Common myeloid progenitor, CD34-positive (primary cell): ENCODE data around the gene HTD2.
"Not testable (repeated sequence)": the region's sequence is repeated elsewhere in the genome, so short reads cannot be mapped to it uniquely, and the experiment has no call there.

Experiments
- CTCF ChIA-PET: fragments of 350-600 bp; sonication (Branson Sonifier 250); formaldehyde crosslinking; loops from one replicate; lab custom pipeline; 2021; ENCODE audit warnings: antibody characterized with exemption; lab: Charles Lee
- POLR2A ChIA-PET: fragments of 350-600 bp; sonication (Branson Sonifier 250); formaldehyde crosslinking; loops from one replicate; lab custom pipeline; 2021; ENCODE audit warnings: antibody characterized with exemption; lab: Charles Lee
- DNase-seq, 3 donors: peaks; one replicate each; pipeline versions ENCODE4 v3.0.0 to v3.0.0-alpha.2; 2013
- H3K27ac ChIP-seq, 2 experiments: 1 replicate in 1 of 2; 2 replicates in 1 of 2; pipeline ENCODE4 v1.7.0; 2013; ENCODE audit warnings: inconsistent platforms in 2 of 2, low read length in 2 of 2, mild to moderate bottlenecking in 2 of 2, low read depth in 1 of 2, moderate library complexity in 1 of 2; ENCODE audit not compliant: severe bottlenecking in 2 of 2, insufficient read depth in 1 of 2, poor library complexity in 1 of 2
- H3K27me3 ChIP-seq, 5 experiments: replicated peaks in 2 of 5; 1 replicate in 3 of 5; 2 replicates in 2 of 5; pipeline versions ENCODE4 v1.6.1 to v1.7.0; 2013; ENCODE audit warnings: low read length in 4 of 5, mild to moderate bottlenecking in 2 of 5, moderate library complexity in 2 of 5, inconsistent platforms in 1 of 5; ENCODE audit not compliant: insufficient read depth in 5 of 5, control insufficient read depth in 4 of 5
- H3K36me3 ChIP-seq, 4 experiments: 1 replicate in 2 of 4; 2 replicates in 2 of 4; pipeline versions ENCODE4 v1.6.1 to v1.7.0; 2013; ENCODE audit warnings: low read length in 3 of 4, control low read depth in 1 of 4, mild to moderate bottlenecking in 1 of 4; ENCODE audit not compliant: control insufficient read depth in 4 of 4, insufficient read depth in 4 of 4
- H3K4me1 ChIP-seq, 4 experiments: 1 replicate in 3 of 4; 2 replicates in 1 of 4; pipeline versions ENCODE4 v1.6.1 to v1.7.1; 2013; ENCODE audit warnings: low read length in 3 of 4, mild to moderate bottlenecking in 3 of 4, control low read depth in 1 of 4, inconsistent platforms in 1 of 4, moderate library complexity in 1 of 4; ENCODE audit not compliant: control insufficient read depth in 4 of 4, insufficient read depth in 4 of 4; ENCODE audit errors: control extremely low read depth in 1 of 4
- H3K4me3 ChIP-seq, 7 experiments: 1 replicate in 4 of 7; 2 replicates in 3 of 7; pipeline versions ENCODE4 v1.5.1 to v1.7.0; 2013; ENCODE audit warnings: mild to moderate bottlenecking in 7 of 7, low read length in 6 of 7, moderate library complexity in 6 of 7, inconsistent platforms in 2 of 7, low read depth in 2 of 7, control low read depth in 1 of 7; ENCODE audit not compliant: insufficient read depth in 4 of 7, control insufficient read depth in 1 of 7; ENCODE audit errors: extremely low read depth in 1 of 7
- H3K9me3 ChIP-seq, 5 experiments: 1 replicate in 4 of 5; 2 replicates in 1 of 5; pipeline versions ENCODE4 v1.6.1 to v1.7.1; 2013; ENCODE audit warnings: low read length in 4 of 5, mild to moderate bottlenecking in 2 of 5, inconsistent platforms in 1 of 5, low read depth in 1 of 5, moderate library complexity in 1 of 5; ENCODE audit not compliant: control insufficient read depth in 4 of 5, insufficient read depth in 2 of 5; ENCODE audit errors: control extremely low read depth in 1 of 5
- WGBS: methylation state at CpG from one replicate; pipeline ENCODE4 v1.1.5; 2013; ENCODE audit not compliant: insufficient coverage; 5-methylcytosine and 5-hydroxymethylcytosine counted together

Gene HTD2

GRCh38 chr3:58267543-58267942, 38.8 kb upstream of the HTD2 start:
- DNase-seq, POLR2A ChIA-PET, CTCF ChIA-PET, H3K27ac ChIP-seq, H3K4me3 ChIP-seq, H3K36me3 ChIP-seq, H3K27me3 ChIP-seq, H3K9me3 ChIP-seq, H3K4me1 ChIP-seq: not testable (repeated sequence)
- WGBS = 100% methylated on average over 1 of the region's 1 CpG

DNA sequence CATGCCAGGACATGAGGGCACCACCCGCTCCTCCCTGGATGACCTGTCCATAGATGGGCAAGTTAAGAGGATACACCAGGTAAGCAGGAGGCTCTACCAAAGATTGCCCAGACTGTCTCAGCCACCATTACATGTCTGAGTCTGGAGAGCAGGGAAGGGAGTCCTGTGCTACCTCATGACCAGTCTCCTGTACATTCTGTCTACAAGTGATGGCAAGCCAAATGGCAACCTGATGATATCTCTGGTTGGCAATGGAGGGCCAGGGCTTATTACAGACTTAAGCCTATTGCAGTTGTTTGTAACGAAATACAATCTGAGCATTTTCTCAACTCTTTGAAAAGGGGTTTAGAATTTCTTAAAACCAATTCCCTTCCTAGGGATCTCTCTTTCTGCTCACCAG, 37.0 kb upstream of the HTD2 start:
- Histone ChIP-seq H3K4me3 (no peak overlapping the region), H3K9me3 (peaks cover 0 to 1% (median 0%) of the 10 kb centered on the region in 5 experiments), H3K4me1 (peaks cover 0 to 3% (median 1%) of the 10 kb centered on the region in 4 experiments), H3K27ac (no peak overlapping the region), H3K36me3 (peaks cover 3 to 4% (median 3%) of the 10 kb centered on the region in 4 experiments), H3K27me3 (no peaks in the 10 kb centered on the region)
- ChIA-PET CTCF (no interaction called here), POLR2A (no interaction called here)
- DNase-seq = no peak
- 75% methylated on average over 2 of the region's 2 CpGs for WGBS

DNA sequence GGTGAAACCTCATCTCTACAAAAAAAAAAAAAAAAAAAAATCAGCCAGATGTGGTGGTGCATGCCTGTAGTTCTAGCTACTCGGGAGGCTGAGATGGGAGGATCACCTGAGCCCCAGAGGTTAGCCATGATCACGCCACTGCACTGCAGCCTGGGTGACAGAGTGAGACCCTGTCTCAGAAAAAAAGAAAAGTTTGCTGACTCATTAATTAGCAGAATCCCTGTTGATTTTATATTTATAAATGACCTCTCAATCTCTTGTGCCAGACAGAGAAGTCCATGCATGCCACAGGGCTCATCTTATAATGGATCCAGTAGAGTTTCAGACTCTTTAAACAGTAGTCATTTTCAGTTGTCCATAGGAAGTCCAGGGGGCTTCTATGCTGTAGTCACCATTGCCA, 35.8 kb upstream of the HTD2 start:
- POLR2A ChIA-PET = interaction anchor here (0.7 kb wide), 1 partner anchor 230 kb away, joined by 6 read pairs; no protein-coding TSS in a partner anchor
- WGBS = 86% methylated on average over 1 of the region's 2 CpGs

GRCh38 chr3:58271901-58272501, 34.3 kb upstream of the HTD2 start:
- peaks cover 1 to 6% (median 3%) of the 10 kb centered on the region in 4 experiments for H3K36me3 ChIP-seq
- no peak overlapping the region for H3K27ac ChIP-seq
- H3K4me1 ChIP-seq = peaks cover 0 to 3% (median 1%) of the 10 kb centered on the region in 4 experiments
- WGBS = 80% methylated on average over 2 of the region's 7 CpGs
- peak; percentile 11 to 78 (median 68) for DNase-seq
- CTCF ChIA-PET = interaction anchor here (0.5 to 1.4 kb wide), 4 partner anchors 12 to 379 kb away, joined by 3 to 5 read pairs (median 3); no protein-coding TSS in a partner anchor
- no peak overlapping the region for H3K4me3 ChIP-seq
- POLR2A ChIA-PET = no interaction called here
- no peaks in the 10 kb centered on the region for H3K27me3 ChIP-seq
- H3K9me3 ChIP-seq = peaks cover 0 to 1% (median 0%) of the 10 kb centered on the region in 5 experiments

More for the DNA sequence above, 35.8 kb upstream of the HTD2 start:
- no peak for DNase-seq
- Histone ChIP-seq H3K27me3 (no peaks in the 10 kb centered on the region), H3K27ac (no peak overlapping the region), H3K36me3 (peaks cover 3 to 6% (median 3%) of the 10 kb centered on the region in 4 experiments), H3K4me3 (no peak overlapping the region), H3K4me1 (peaks cover 0 to 3% (median 1%) of the 10 kb centered on the region in 4 experiments), H3K9me3 (peaks cover 0 to 1% (median 0%) of the 10 kb centered on the region in 5 experiments)
- CTCF ChIA-PET = interaction anchor here (0.6 to 1.8 kb wide), 5 partner anchors 15 to 52 kb away, joined by 3 to 6 read pairs (median 3); no protein-coding TSS in a partner anchor

DNA sequence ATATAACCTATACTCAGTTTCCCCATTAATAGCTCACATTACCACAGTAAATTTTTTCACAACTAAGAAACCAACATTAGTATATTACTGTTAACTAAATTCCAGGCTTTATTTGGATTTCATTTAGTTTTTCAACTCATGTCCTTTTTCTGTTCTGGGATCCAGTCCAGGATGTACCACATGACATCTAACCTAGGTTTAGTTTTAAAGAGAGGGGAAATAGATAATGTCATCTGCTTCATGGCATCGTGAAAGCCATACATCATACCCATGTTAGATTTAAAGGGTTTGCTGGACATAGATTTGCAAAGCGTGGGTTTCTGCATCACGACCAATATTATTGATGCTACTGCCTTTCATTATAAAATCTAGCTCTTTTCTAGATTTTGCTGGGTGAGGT, 33.4 kb upstream of the HTD2 start:
- DNase-seq = no peak
- WGBS = no CpG with 5 or more reads among the region's 3 CpGs
- Histone ChIP-seq H3K4me3 (no peak overlapping the region), H3K36me3 (peaks cover 0 to 6% (median 3%) of the 10 kb centered on the region in 4 experiments), H3K27me3 (no peaks in the 10 kb centered on the region), H3K4me1 (peaks cover 0 to 3% (median 1%) of the 10 kb centered on the region in 4 experiments), H3K27ac (no peak overlapping the region), H3K9me3 (peaks cover 0 to 1% (median 0%) of the 10 kb centered on the region in 5 experiments)
- ChIA-PET CTCF (no interaction called here), POLR2A (no interaction called here)

DNA sequence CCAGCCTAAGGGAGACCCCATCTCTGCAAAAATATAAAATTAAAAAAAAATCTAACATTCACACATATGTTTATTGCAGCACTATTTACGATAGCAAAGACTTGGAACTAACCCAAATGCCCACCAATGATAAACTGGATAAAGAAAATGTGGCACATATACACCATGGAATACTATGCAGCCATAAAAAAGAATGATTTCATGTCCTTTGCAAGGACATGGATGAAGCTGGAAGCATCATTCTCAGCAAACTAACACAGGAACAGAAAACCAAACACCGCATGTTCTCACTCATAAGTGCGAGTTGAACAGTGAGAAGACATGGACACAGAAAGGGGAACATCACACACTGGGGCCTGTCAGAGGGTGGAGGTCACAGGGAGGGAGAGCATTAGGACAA, 33.0 kb upstream of the HTD2 start:
- CTCF ChIA-PET = not testable (repeated sequence)
- WGBS = 100% methylated on average over 2 of the region's 3 CpGs

DNA sequence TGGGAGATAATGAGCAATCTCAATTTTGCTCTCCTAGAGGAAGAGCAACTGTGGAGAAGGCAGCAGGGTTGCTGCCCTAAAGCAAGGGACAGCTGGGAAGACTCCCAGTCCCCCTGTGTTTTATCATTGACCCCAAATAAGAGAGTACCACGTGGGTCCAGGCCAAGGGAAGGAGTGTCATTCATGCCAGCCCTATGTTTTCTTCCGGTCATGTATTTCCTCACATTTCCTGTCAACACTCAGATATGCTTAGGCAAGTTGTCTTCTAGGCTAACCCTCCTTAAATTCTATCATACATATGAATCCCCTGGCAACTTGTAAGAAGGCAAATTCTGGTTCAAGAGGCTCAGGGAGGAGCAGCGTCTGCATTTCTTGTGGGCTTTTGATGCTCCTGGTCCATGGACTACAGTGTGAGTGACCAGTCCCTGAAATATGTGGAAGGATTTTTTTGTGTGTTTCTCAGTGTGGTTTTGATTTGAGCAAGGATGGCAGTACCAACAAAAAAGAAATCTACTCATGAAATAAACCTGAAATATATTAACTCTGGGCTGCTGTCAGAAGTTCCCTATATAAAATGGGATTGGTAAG, 32.2 kb upstream of the HTD2 start:
- ChIA-PET CTCF (no interaction called here), POLR2A (no interaction called here)
- peaks cover 0 to 1% (median 0%) of the 10 kb centered on the region in 5 experiments for H3K9me3 ChIP-seq
- H3K4me1 ChIP-seq = peaks cover 0 to 3% (median 1%) of the 10 kb centered on the region in 4 experiments
- H3K27ac ChIP-seq = no peak overlapping the region
- DNase-seq = no peak
- H3K27me3 ChIP-seq = no peaks in the 10 kb centered on the region
- WGBS = 70% methylated on average over 2 of the region's 3 CpGs
- H3K4me3 ChIP-seq = no peak overlapping the region
- H3K36me3 ChIP-seq = peaks cover 0 to 6% (median 2%) of the 10 kb centered on the region in 4 experiments

More for the DNA sequence above, 33.0 kb upstream of the HTD2 start:
- H3K27me3 ChIP-seq, POLR2A ChIA-PET, H3K4me3 ChIP-seq, DNase-seq, H3K36me3 ChIP-seq, H3K27ac ChIP-seq, H3K4me1 ChIP-seq, H3K9me3 ChIP-seq: not testable (repeated sequence)
